Thyroid gland (tissue), 4 donors: ENCODE measurements around the gene SCG2. TPM values are rescaled to one million over a fixed set of nuclear protein-coding genes. Genes with fewer than 3 reads are reported as not detected.

ENCODE experiments used
- DNase-seq, 2 donors: peaks; one replicate each; pipeline ENCODE4 v3.0.0-alpha.2; 2019
- H3K27ac ChIP-seq, 3 donors: fragments of 200-600 bp; sonication (generic); 1 replicate in 2 of 3; 2 replicates in 1 of 3; pipeline ENCODE4 v1.5.1; 2016 to 2019; ENCODE audit warnings: mild to moderate bottlenecking in 1 of 3, moderate library complexity in 1 of 3
- H3K27me3 ChIP-seq: fragments of 200-600 bp; sonication (generic); one replicate; pipeline ENCODE4 v1.5.1; 2019
- H3K36me3 ChIP-seq, 2 donors: fragments of 200-600 bp; sonication (generic); one replicate each; pipeline ENCODE4 v1.5.1; 2016 to 2019
- H3K4me1 ChIP-seq, 2 donors: fragments of 200-600 bp; sonication (generic); one replicate each; pipeline ENCODE4 v1.5.1; 2017 to 2019
- H3K4me3 ChIP-seq, 3 donors: fragments of 200-600 bp; sonication (generic); replicated peaks in 1 of 3; 1 replicate in 2 of 3; 2 replicates in 1 of 3; pipeline ENCODE4 v1.5.1; 2016; ENCODE audit warnings: mild to moderate bottlenecking in 1 of 3
- H3K9me3 ChIP-seq: fragments of 200-600 bp; sonication (generic); one replicate; pipeline ENCODE4 v1.5.1; 2017
- CTCF ChIP-seq, 6 experiments: fragments of 200-600 bp in 3 of 6; fragments of 450-650 bp in 3 of 6; sonication (generic) in 3 of 6; IDR thresholded peaks; one replicate each; pipeline ENCODE4 v1.5.1; 2016 to 2019; ENCODE audit warnings: antibody characterized with exemption in 6 of 6, mild to moderate bottlenecking in 2 of 6, inconsistent platforms in 1 of 6, moderate library complexity in 1 of 6
- POLR2A ChIP-seq, 2 donors: fragments of 450-650 bp; IDR thresholded peaks; one replicate each; pipeline ENCODE4 v1.6.1; 2017; ENCODE audit warnings: antibody characterized with exemption in 2 of 2, mild to moderate bottlenecking in 2 of 2, moderate library complexity in 1 of 2
- WGBS, 2 donors: methylation state at CpG; one replicate each; pipeline ENCODE4 v1.1.5; 2017; 5-methylcytosine and 5-hydroxymethylcytosine counted together
- intact Hi-C: fragments of 100-400 bp; cut with DNase I; formaldehyde crosslinking; loops from one replicate; pipeline ENCODE4 v1.15.1; 2023
- total RNA-seq, 4 donors: library from RNA; depleted of rRNA; stranded (reverse); fragments of >200 nt; gene quantifications; one replicate each; pipeline ENCODE4 v1.2.3, GENCODE V29; 2016

The SCG2 gene
- total RNA-seq, 4 donors from 2014 or later = 0.78 to 11.1 (median 3.1) TPM

- no peak overlapping the region for H3K27ac ChIP-seq
- no peak for TF ChIP-seq CTCF (IDR thresholded peaks at IDR 0.05)
- TF ChIP-seq POLR2A (IDR thresholded peaks at IDR 0.05) = no peak
- no peak for DNase-seq
- H3K4me1 ChIP-seq = no peaks in the 10 kb centered on the region
- no peaks in the 10 kb centered on the region for H3K27me3 ChIP-seq
- intact Hi-C loops = no loop called here
- no peaks in the 10 kb centered on the region for H3K9me3 ChIP-seq
- H3K4me3 ChIP-seq = no peak overlapping the region
- no peaks in the 10 kb centered on the region for H3K36me3 ChIP-seq
- 98% methylated on average over 3 of the region's 3 CpGs for WGBS, 2 donors
Measured at GRCh38 chr2:223634238-223634637, 32.1 kb upstream of the SCG2 start.

- no peak overlapping the region for H3K4me3 ChIP-seq
- H3K27ac ChIP-seq = no peak overlapping the region
- no peaks in the 10 kb centered on the region for H3K4me1 ChIP-seq
- H3K36me3 ChIP-seq = no peaks in the 10 kb centered on the region
- 64 to 76% methylated on average over 6 of the region's 6 CpGs for WGBS, 2 donors
- TF ChIP-seq CTCF (IDR thresholded peaks at IDR 0.05) (no peak), POLR2A (IDR thresholded peaks at IDR 0.05) (no peak)
- H3K9me3 ChIP-seq = no peaks in the 10 kb centered on the region
- intact Hi-C loops = no loop called here
- H3K27me3 ChIP-seq = no peaks in the 10 kb centered on the region
- no peak for DNase-seq
Measured at GRCh38 chr2:223633656-223634055, 31.5 kb upstream of the SCG2 start.

DNA sequence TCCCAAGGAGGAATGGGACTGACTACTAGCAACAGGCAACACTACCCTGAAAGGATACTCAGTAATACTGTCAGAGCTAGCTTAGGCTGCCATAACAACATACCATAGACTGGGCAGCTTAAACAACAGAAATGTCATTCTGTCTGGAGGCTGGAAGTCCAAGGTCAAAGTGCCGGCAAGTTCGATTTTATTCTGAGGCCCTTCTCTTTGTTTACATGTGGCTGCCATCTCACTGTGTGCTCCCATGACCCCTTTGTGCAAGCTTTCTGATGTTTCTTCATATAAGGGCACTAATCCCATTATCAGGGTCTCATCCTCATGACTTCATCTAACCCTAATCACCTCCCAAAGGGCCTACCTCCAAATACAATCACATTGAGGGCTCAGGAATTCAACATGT lies 30.7 kb upstream of the SCG2 start:
- intact Hi-C loops = no loop called here
- DNase-seq = no peak
- Histone ChIP-seq H3K36me3 (no peaks in the 10 kb centered on the region), H3K4me3 (no peak overlapping the region), H3K9me3 (no peaks in the 10 kb centered on the region), H3K27me3 (no peaks in the 10 kb centered on the region), H3K4me1 (no peaks in the 10 kb centered on the region), H3K27ac (no peak overlapping the region)
- TF ChIP-seq CTCF (IDR thresholded peaks at IDR 0.05) = no peak
- TF ChIP-seq POLR2A (IDR thresholded peaks at IDR 0.05) = no peak
- WGBS, 2 donors = 85 to 90% methylated on average over 2 of the region's 2 CpGs

DNA sequence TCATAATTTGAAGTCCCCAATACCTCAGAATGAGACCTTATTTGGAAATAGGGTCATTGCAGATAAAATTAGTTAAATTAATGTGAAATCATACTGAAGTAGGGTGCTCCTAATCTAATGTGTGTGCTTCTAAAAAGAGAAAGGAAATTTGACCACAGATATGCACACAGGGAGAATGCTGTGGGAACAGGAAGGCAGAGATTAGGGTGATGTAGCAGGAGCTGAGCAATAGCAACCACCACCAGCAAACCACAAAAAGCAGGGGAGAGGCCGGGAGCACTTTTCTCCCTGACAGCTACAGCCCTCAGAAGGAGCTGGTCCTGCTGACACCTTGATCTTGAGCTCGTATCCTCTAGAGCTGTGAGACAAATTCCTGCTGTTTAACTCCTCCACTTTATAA lies 24.6 kb upstream of the SCG2 start:
- WGBS, 2 donors = 67 to 72% methylated on average over 2 of the region's 2 CpGs
- intact Hi-C loops = no loop called here
- Histone ChIP-seq H3K4me3 (no peak overlapping the region), H3K27ac (no peak overlapping the region), H3K36me3 (no peaks in the 10 kb centered on the region), H3K9me3 (no peaks in the 10 kb centered on the region), H3K27me3 (no peaks in the 10 kb centered on the region), H3K4me1 (no peaks in the 10 kb centered on the region)
- TF ChIP-seq CTCF (IDR thresholded peaks at IDR 0.05) (no peak), POLR2A (IDR thresholded peaks at IDR 0.05) (no peak)
- DNase-seq = no peak

DNA sequence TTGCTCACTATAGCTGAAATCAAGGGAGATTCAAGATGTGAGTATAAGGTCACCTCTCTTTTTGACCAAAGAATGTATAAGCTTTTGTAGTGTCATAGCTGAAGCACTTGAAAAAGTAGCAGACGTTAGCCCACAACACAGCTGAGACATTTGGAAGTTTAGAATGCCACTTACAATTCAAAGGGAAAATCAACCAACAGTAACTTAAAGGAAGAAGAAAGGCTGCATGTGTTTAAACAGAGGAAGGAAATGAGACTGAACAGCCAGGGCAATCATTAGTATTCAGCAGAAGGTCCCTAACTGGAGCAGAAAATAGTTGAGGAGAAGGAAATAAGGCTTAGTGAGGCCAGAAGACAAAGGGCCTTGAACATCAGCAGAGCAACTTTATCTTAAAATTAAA lies 23.5 kb upstream of the SCG2 start:
- WGBS, 2 donors = 22 to 33% methylated on average over 1 of the region's 1 CpG
- Histone ChIP-seq H3K4me1 (no peaks in the 10 kb centered on the region), H3K27me3 (no peaks in the 10 kb centered on the region), H3K9me3 (no peaks in the 10 kb centered on the region), H3K27ac (no peak overlapping the region), H3K4me3 (no peak overlapping the region), H3K36me3 (no peaks in the 10 kb centered on the region)
- no peak for DNase-seq
- intact Hi-C loops = no loop called here
- TF ChIP-seq POLR2A (IDR thresholded peaks at IDR 0.05) (no peak), CTCF (IDR thresholded peaks at IDR 0.05) (no peak)
